Measurements from ENCODE around the gene MSI1. TPM values are rescaled to one million over a fixed set of nuclear protein-coding genes. Genes with fewer than 3 reads are reported as not detected.

The MSI1 gene
- total RNA-seq, 1 donor from 2014 or later: 229 TPM

DNA sequence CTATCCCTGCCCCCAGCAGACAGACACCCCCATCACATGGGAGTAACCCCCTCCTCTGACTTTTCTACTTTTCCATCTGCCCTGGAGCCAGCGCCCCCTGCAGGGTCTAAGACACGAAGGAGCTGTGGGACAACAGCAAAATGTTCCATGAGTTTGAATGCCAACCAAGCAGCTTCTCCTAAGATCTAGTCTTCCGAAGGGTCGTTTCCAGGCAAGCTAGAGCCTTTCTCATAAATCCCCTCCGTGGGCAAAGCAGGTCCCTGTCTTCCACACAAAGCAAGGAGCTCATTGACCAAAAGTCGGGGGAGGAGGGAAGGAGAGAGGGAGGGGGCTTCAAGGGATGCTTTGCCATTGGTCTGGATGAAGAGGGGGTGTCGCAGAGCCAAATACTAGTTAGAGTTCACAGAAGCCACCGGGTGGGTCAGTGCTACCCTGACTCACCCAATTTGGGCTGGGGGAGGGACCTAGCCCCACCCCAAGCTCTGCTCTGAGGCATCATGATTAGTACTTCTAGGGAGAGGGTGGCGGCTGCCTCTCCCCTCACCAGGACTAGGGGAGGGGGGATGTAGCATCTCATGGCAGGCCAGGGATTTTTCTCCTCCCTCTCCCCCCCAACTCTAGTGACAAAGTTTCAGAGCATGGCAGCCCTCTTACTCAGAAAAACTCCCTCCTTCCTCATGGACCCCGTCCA, 1.6 kb downstream of the MSI1 start:
- Mint-ChIP-seq H3K4me1 (peaks cover 71% of the 10 kb centered on the region), H3K27ac (ENCODE audit: unreplicated experiment) (peak overlapping the region; percentile 90), H3K4me3 (peak overlapping the region; percentile 99), H3K36me3 (ENCODE audit: low read depth) (peaks cover 32% of the 10 kb centered on the region), H3K27me3 (ENCODE audit: low read depth) (peaks cover 31% of the 10 kb centered on the region), H3K9me3 (no peaks in the 10 kb centered on the region)
- TF ChIP-seq, protein P1, sequence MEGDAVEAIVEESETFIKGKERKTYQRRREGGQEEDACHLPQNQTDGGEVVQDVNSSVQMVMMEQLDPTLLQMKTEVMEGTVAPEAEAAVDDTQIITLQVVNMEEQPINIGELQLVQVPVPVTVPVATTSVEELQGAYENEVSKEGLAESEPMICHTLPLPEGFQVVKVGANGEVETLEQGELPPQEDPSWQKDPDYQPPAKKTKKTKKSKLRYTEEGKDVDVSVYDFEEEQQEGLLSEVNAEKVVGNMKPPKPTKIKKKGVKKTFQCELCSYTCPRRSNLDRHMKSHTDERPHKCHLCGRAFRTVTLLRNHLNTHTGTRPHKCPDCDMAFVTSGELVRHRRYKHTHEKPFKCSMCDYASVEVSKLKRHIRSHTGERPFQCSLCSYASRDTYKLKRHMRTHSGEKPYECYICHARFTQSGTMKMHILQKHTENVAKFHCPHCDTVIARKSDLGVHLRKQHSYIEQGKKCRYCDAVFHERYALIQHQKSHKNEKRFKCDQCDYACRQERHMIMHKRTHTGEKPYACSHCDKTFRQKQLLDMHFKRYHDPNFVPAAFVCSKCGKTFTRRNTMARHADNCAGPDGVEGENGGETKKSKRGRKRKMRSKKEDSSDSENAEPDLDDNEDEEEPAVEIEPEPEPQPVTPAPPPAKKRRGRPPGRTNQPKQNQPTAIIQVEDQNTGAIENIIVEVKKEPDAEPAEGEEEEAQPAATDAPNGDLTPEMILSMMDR (conservative IDR thresholded peaks at IDR 0.05): peak; percentile 66
- peak; percentile 38 for DNase-seq (ENCODE audit: low read depth, low spot score)

DNA sequence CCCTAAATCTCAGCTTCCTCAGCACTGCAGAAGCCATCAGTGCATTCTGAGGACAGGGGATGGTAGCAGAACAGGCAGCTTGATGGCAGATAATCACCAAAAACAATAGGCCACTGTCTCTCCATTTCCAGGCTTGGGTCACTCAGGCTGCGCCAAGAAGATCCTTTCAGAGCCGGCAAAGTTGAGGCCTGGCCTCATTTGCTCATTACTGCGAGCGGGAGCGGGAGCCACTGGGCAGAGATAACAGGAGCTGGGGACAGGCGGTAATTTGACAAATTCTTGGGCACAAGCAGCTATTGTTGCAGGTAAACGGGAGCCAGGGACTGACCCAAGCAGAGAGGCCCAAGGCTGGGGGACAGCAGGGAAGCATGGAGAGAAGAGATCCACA, 2.1 kb downstream of the MSI1 start:
- H3K36me3 Mint-ChIP-seq (ENCODE audit: low read depth): peaks cover 32% of the 10 kb centered on the region
- no peaks in the 10 kb centered on the region for H3K9me3 Mint-ChIP-seq
- no peak for DNase-seq (ENCODE audit: low read depth, low spot score)
- peak overlapping the region; percentile 99 for H3K4me3 Mint-ChIP-seq
- TF ChIP-seq, protein P1 (conservative IDR thresholded peaks at IDR 0.05): no peak
- H3K4me1 Mint-ChIP-seq: peaks cover 76% of the 10 kb centered on the region
- peaks cover 34% of the 10 kb centered on the region for H3K27me3 Mint-ChIP-seq (ENCODE audit: low read depth)
- H3K27ac Mint-ChIP-seq (ENCODE audit: unreplicated experiment): peak overlapping the region; percentile 90

DNA sequence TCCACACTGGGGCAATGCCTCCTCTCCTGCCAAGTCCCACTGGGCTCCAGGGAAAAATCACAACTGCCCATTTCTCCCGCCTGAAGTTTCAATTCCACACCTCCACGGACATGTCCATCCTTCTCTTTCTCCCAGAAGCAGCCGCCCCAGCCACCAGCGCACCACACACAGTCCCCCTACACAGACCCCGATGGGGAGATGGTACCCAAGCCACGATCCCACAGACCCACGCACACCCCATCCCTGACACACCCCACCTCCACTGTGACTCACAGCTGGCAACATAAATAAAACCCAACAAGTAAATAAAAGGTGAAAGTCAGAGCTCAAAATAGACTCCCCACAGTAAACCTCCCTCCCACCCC, 2.6 kb downstream of the MSI1 start:
- TF ChIP-seq, protein P1 (conservative IDR thresholded peaks at IDR 0.05): no peak

DNA sequence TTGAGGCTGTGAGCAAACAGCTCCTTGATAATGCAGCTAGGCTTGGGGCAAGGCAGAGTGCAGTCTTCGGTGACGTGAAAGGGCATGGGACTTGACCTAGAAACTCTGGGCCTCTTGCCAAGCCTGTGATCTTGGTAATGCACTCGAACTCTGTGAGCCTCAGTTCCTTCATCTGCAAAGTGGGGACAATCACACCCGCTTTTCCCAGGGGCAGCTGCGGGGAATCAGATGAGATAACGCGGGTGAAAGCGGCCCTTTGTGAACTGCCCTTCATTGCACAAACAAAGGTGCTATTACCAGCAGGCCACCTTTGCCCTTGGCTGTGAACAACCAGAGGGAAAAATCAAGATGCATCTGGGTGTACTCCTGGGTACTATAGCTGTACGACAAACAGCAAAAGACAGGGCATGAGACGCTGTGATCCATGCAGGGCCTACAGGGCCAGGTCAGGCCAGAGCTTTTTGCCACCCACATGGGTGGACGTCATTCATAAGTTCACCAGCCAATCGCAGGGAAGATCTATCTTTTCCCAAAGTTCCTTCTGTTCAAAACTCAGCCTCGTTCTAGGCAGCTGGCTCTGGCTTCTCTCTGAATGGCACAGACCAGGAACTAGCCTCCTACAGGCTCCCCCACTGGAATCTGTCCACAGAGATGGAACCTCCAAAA, 3.2 kb downstream of the MSI1 start:
- TF ChIP-seq, protein P1 (conservative IDR thresholded peaks at IDR 0.05): no peak
- Mint-ChIP-seq H3K9me3 (no peaks in the 10 kb centered on the region), H3K36me3 (ENCODE audit: low read depth) (peaks cover 32% of the 10 kb centered on the region), H3K4me3 (peak overlapping the region; percentile 99), H3K4me1 (peaks cover 79% of the 10 kb centered on the region), H3K27ac (ENCODE audit: unreplicated experiment) (peak overlapping the region; percentile 90), H3K27me3 (ENCODE audit: low read depth) (peaks cover 31% of the 10 kb centered on the region)
- DNase-seq (ENCODE audit: low read depth, low spot score): no peak

More for the DNA sequence above, 2.6 kb downstream of the MSI1 start:
- peaks cover 79% of the 10 kb centered on the region for H3K4me1 Mint-ChIP-seq
- peaks cover 32% of the 10 kb centered on the region for H3K36me3 Mint-ChIP-seq (ENCODE audit: low read depth)
- no peaks in the 10 kb centered on the region for H3K9me3 Mint-ChIP-seq
- H3K27ac Mint-ChIP-seq (ENCODE audit: unreplicated experiment): peak overlapping the region; percentile 90
- peaks cover 36% of the 10 kb centered on the region for H3K27me3 Mint-ChIP-seq (ENCODE audit: low read depth)
- peak overlapping the region; percentile 99 for H3K4me3 Mint-ChIP-seq
- no peak for DNase-seq (ENCODE audit: low read depth, low spot score)

DNA sequence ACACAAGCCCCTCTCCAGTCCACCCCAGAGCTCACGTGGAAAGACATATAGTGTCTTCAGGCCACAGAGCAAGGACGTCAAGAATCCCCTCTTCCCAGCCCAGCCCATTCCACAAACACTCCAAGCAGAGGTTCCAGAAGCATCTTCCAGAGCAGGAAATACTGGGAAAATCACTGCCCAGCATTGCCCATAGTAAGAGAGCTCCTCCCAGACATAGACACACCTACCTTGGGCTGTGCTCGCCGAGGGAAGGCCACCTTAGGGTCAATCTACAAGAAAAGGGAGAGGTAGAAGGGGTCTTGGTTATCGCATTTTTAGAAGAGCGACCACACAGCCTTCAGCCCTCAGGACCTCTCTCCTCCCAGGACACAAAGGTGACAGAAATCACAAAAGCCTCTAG, 4.5 kb downstream of the MSI1 start:
- Mint-ChIP-seq H3K4me3 (peak overlapping the region; percentile 91), H3K27me3 (ENCODE audit: low read depth) (peaks cover 18% of the 10 kb centered on the region), H3K27ac (ENCODE audit: unreplicated experiment) (peak overlapping the region; percentile 92), H3K4me1 (peaks cover 79% of the 10 kb centered on the region), H3K36me3 (ENCODE audit: low read depth) (peaks cover 38% of the 10 kb centered on the region), H3K9me3 (no peaks in the 10 kb centered on the region)
- TF ChIP-seq, protein P1 (conservative IDR thresholded peaks at IDR 0.05): no peak
- no peak for DNase-seq (ENCODE audit: low read depth, low spot score)

Data from neural crest cell (in vitro differentiated cells).